Mesenchymal stem cell (in vitro differentiated cells and primary cell): ENCODE results near the gene KIF2B.

Experiments
- DNase-seq: peaks from one replicate; pipeline ENCODE4 v3.0.0-alpha.2; 2013
- H2AFZ ChIP-seq: one replicate; pipeline ENCODE4 v1.6.1; 2013; ENCODE audit warnings: low read depth, mild to moderate bottlenecking, control low read depth, inconsistent platforms, low read length, moderate library complexity
- H2AK5ac ChIP-seq: 2 replicates; pipeline ENCODE4 v1.6.1; 2013; ENCODE audit warnings: low read length, moderate library complexity, mild to moderate bottlenecking, inconsistent platforms; ENCODE audit not compliant: severe bottlenecking
- H2BK120ac ChIP-seq: one replicate; pipeline ENCODE4 v1.6.1; 2013; ENCODE audit warnings: low read depth, mild to moderate bottlenecking, inconsistent platforms, low read length, moderate library complexity
- H2BK12ac ChIP-seq, 2 experiments: one replicate each; pipeline ENCODE4 v1.6.1; 2013; ENCODE audit warnings: inconsistent platforms in 2 of 2, low read length in 2 of 2, mild to moderate bottlenecking in 2 of 2, moderate library complexity in 2 of 2, control low read depth in 1 of 2
- H2BK15ac ChIP-seq: one replicate; pipeline ENCODE4 v1.6.1; 2013; ENCODE audit warnings: mild to moderate bottlenecking, low read depth, inconsistent platforms; ENCODE audit not compliant: poor library complexity, severe bottlenecking
- H2BK5ac ChIP-seq: 2 replicates; pipeline ENCODE4 v1.6.1; 2013; ENCODE audit warnings: low read depth, mild to moderate bottlenecking, low read length, control low read depth, inconsistent platforms; ENCODE audit not compliant: poor library complexity, severe bottlenecking
- H3K14ac ChIP-seq, 2 experiments: one replicate each; pipeline ENCODE4 v1.6.1; 2013; ENCODE audit warnings: inconsistent platforms in 2 of 2, low read length in 2 of 2, control low read depth in 1 of 2, mild to moderate bottlenecking in 1 of 2, moderate library complexity in 1 of 2
- H3K18ac ChIP-seq, 2 experiments: one replicate each; pipeline ENCODE4 v1.6.1; 2013; ENCODE audit warnings: inconsistent platforms in 2 of 2, low read length in 2 of 2, control low read depth in 1 of 2, low read depth in 1 of 2, mild to moderate bottlenecking in 1 of 2
- H3K23ac ChIP-seq, 2 experiments: one replicate each; pipeline ENCODE4 v1.6.1; 2013; ENCODE audit warnings: inconsistent platforms in 2 of 2, low read length in 2 of 2, mild to moderate bottlenecking in 2 of 2, moderate library complexity in 2 of 2, control low read depth in 1 of 2
- H3K27ac ChIP-seq: 2 replicates; pipeline ENCODE4 v1.5.1; 2013; ENCODE audit warnings: mild to moderate bottlenecking, moderate library complexity, low read length, control low read depth, inconsistent platforms; ENCODE audit not compliant: poor library complexity, severe bottlenecking
- H3K27me3 ChIP-seq, 2 experiments: 2 replicates each; pipeline versions ENCODE4 v1.6.1 to v1.7.0; 2013; ENCODE audit warnings: low read length in 2 of 2, mild to moderate bottlenecking in 2 of 2, moderate library complexity in 2 of 2, control low read depth in 1 of 2, inconsistent platforms in 1 of 2; ENCODE audit not compliant: control insufficient read depth in 1 of 2, insufficient read depth in 1 of 2
- H3K36me3 ChIP-seq, 2 experiments: 2 replicates each; pipeline versions ENCODE4 v1.6.1 to v1.7.0; 2013; ENCODE audit warnings: low read length in 2 of 2, control low read depth in 1 of 2, inconsistent platforms in 1 of 2, low read depth in 1 of 2, mild to moderate bottlenecking in 1 of 2; ENCODE audit not compliant: insufficient read depth in 2 of 2, control insufficient read depth in 1 of 2
- H3K4ac ChIP-seq, 2 experiments: one replicate each; pipeline ENCODE4 v1.6.1; 2013; ENCODE audit warnings: inconsistent platforms in 2 of 2, low read length in 2 of 2, mild to moderate bottlenecking in 2 of 2, moderate library complexity in 2 of 2, control low read depth in 1 of 2, low read depth in 1 of 2
- H3K4me1 ChIP-seq: 2 replicates; pipeline ENCODE4 v1.6.1; 2013; ENCODE audit warnings: low read depth, low read length, control low read depth; ENCODE audit not compliant: control insufficient read depth, insufficient read depth
- H3K4me2 ChIP-seq: 2 replicates; pipeline ENCODE4 v1.6.1; 2013; ENCODE audit warnings: low read length, mild to moderate bottlenecking, inconsistent platforms; ENCODE audit not compliant: poor library complexity, severe bottlenecking
- H3K4me3 ChIP-seq, 2 experiments: 2 replicates each; pipeline versions ENCODE4 v1.5.1 to v1.7.0; 2013; ENCODE audit warnings: low read length in 2 of 2, mild to moderate bottlenecking in 2 of 2, control low read depth in 1 of 2, low read depth in 1 of 2; ENCODE audit not compliant: insufficient read depth in 1 of 2
- H3K79me1 ChIP-seq: replicated peaks from 2 replicates; pipeline ENCODE4 v1.6.1; 2013; ENCODE audit warnings: mild to moderate bottlenecking, control low read depth, low read length, inconsistent platforms; ENCODE audit not compliant: poor library complexity, severe bottlenecking
- H3K9ac ChIP-seq: 2 replicates; pipeline ENCODE4 v1.7.0; 2013; ENCODE audit warnings: mild to moderate bottlenecking, low read length, moderate library complexity
- H3K9me3 ChIP-seq: 2 replicates; pipeline ENCODE4 v1.7.0; 2013; ENCODE audit warnings: mild to moderate bottlenecking, low read length; ENCODE audit not compliant: control insufficient read depth
- H4K8ac ChIP-seq: one replicate; pipeline ENCODE4 v1.6.1; 2013; ENCODE audit warnings: inconsistent platforms, mild to moderate bottlenecking, low read length, moderate library complexity
- H4K91ac ChIP-seq: one replicate; pipeline ENCODE4 v1.6.1; 2013; ENCODE audit warnings: mild to moderate bottlenecking, low read length, inconsistent platforms
- WGBS: methylation state at CpG from one replicate; pipeline ENCODE4 v1.1.7; 2013; ENCODE audit warnings: mixed read lengths; 5-methylcytosine and 5-hydroxymethylcytosine counted together

Gene KIF2B

DNA sequence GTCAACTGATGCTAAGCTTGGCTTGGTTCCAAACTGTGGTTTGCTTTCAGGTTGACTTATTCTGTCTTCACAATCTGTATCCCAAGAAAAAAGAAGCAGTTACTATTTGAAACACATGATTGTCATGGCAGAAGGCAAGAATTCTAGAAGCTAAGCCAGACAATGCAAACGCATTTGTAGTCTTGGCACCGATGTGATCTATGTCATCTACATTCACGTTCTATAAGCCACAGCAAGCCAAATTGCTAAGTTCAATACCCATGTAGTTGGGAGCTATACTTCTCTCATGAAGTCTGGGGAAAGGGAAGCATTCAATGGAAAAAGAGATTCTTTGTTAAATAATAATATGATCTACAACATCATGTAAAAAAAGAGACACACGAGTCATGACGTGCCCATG lies 18.3 kb upstream of the KIF2B start:
- H3K4ac ChIP-seq: no peak overlapping the region
- H3K27me3 ChIP-seq: no peaks in the 10 kb centered on the region
- no peak overlapping the region for H3K14ac ChIP-seq
- no peak overlapping the region for H2BK15ac ChIP-seq
- H4K8ac ChIP-seq: no peak overlapping the region
- no peaks in the 10 kb centered on the region for H3K4me1 ChIP-seq
- DNase-seq: no peak
- no peak overlapping the region for H2BK12ac ChIP-seq
- peaks cover 4% of the 10 kb centered on the region for H3K9me3 ChIP-seq
- H2BK120ac ChIP-seq: no peak overlapping the region
- H3K79me1 ChIP-seq: no peaks in the 10 kb centered on the region
- no peak overlapping the region for H3K9ac ChIP-seq
- 96% methylated on average over 2 of the region's 5 CpGs for WGBS
- H3K4me2 ChIP-seq: no peak overlapping the region
- no peaks in the 10 kb centered on the region for H3K36me3 ChIP-seq
- no peak overlapping the region for H3K27ac ChIP-seq
- no peak overlapping the region for H3K18ac ChIP-seq
- no peak overlapping the region for H2AFZ ChIP-seq
- H2BK5ac ChIP-seq: no peak overlapping the region
- H4K91ac ChIP-seq: no peak overlapping the region
- no peak overlapping the region for H3K4me3 ChIP-seq
- no peak overlapping the region for H2AK5ac ChIP-seq
- H3K23ac ChIP-seq: no peak overlapping the region

DNA sequence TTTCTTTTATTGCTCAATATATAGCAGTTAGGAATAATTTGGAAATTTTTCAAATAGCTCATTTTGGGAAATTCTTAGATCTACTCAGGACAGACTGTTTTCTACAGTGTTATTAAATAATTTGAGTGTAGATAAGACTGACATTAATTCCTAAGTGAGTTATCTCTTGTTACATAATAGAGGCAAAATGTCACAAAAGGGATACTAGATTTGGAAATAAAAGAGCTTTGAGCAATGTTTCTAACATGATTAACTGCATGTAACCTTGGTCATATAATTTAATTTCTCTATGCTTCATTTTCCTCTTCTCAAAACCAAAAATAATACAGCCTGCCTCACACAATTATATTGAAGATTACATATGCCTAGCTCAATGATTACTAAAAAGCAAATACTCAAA lies 16.3 kb upstream of the KIF2B start:
- no peak overlapping the region for H4K91ac ChIP-seq
- no peak overlapping the region for H2AFZ ChIP-seq
- H3K4me1 ChIP-seq: no peaks in the 10 kb centered on the region

DNA sequence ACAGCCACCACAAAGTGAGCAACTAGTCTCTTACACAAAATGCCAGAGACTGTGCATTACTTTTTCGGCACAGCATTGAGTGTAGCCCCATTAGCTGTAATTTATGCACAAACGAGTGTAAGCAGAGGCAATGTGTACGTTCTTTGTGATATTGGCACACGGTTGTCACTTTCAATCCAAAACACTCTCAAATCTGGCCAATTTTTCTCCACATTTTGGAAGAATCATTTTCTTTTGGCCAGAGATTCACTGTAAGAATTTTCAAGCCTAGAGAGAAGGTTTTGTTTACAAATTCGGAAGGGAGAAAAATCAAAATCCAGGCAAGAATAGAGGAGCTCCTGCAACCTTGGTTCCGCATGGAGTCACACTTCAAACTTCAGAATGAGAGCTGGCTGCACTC lies 15.4 kb upstream of the KIF2B start:
- no peak overlapping the region for H3K9ac ChIP-seq
- H4K91ac ChIP-seq: no peak overlapping the region
- H3K4me1 ChIP-seq: no peaks in the 10 kb centered on the region
- no peak overlapping the region for H2AFZ ChIP-seq
- H3K4me3 ChIP-seq: no peak overlapping the region
- DNase-seq: no peak
- no peak overlapping the region for H2BK5ac ChIP-seq
- no peak overlapping the region for H2BK12ac ChIP-seq
- no peaks in the 10 kb centered on the region for H3K27me3 ChIP-seq
- no peak overlapping the region for H2AK5ac ChIP-seq
- no peak overlapping the region for H3K27ac ChIP-seq
- H3K79me1 ChIP-seq: no peaks in the 10 kb centered on the region
- H3K4ac ChIP-seq: no peak overlapping the region
- H3K14ac ChIP-seq: no peak overlapping the region
- no peak overlapping the region for H2BK120ac ChIP-seq
- H3K36me3 ChIP-seq: no peaks in the 10 kb centered on the region
- H3K4me2 ChIP-seq: no peak overlapping the region
- H4K8ac ChIP-seq: no peak overlapping the region
- WGBS: 77% methylated on average over 5 of the region's 6 CpGs
- H3K9me3 ChIP-seq: peaks cover 4% of the 10 kb centered on the region
- H3K23ac ChIP-seq: no peak overlapping the region
- no peak overlapping the region for H3K18ac ChIP-seq
- no peak overlapping the region for H2BK15ac ChIP-seq

More for the DNA sequence above, 16.3 kb upstream of the KIF2B start:
- Histone ChIP-seq H3K23ac (no peak overlapping the region), H3K27ac (no peak overlapping the region), H3K79me1 (no peaks in the 10 kb centered on the region), H2BK12ac (no peak overlapping the region), H3K9ac (no peak overlapping the region), H2BK15ac (no peak overlapping the region), H3K18ac (no peak overlapping the region), H2BK120ac (no peak overlapping the region), H4K8ac (no peak overlapping the region), H3K36me3 (no peaks in the 10 kb centered on the region), H3K4me2 (no peak overlapping the region), H2AK5ac (no peak overlapping the region), H3K4ac (no peak overlapping the region), H2BK5ac (no peak overlapping the region), H3K4me3 (no peak overlapping the region), H3K14ac (no peak overlapping the region), H3K9me3 (peaks cover 4% of the 10 kb centered on the region), H3K27me3 (no peaks in the 10 kb centered on the region)
- no peak for DNase-seq

DNA sequence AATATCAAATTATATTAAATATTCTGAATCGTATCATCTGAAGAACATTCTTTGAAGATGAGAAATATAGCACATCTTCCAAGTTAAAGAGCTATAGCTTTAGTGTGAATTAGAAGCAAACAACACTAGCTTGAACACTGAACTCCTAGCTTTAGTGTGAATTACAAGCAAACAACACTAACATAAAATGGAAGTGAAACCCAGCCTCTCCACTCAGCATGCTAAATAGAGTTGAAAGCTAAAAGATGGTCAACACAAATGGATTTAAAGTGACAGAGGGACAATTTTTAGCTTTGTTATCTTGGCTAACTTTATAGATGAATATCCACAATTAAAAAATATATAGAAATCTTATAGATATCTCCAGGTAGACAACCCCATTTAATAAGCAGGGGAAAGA lies 4.5 kb upstream of the KIF2B start:
- no peak overlapping the region for H2BK12ac ChIP-seq
- H3K4me2 ChIP-seq: no peak overlapping the region
- no peak overlapping the region for H2BK120ac ChIP-seq
- H2AFZ ChIP-seq: no peak overlapping the region
- H3K23ac ChIP-seq: no peak overlapping the region
- no peak overlapping the region for H3K27ac ChIP-seq
- no peak overlapping the region for H3K4me3 ChIP-seq
- H2BK15ac ChIP-seq: no peak overlapping the region
- DNase-seq: no peak
- H3K9ac ChIP-seq: no peak overlapping the region
- peaks cover 11% of the 10 kb centered on the region for H3K9me3 ChIP-seq
- H3K14ac ChIP-seq: no peak overlapping the region
- no peak overlapping the region for H3K4ac ChIP-seq
- WGBS: no CpG with 5 or more reads among the region's 1 CpG
- no peaks in the 10 kb centered on the region for H3K4me1 ChIP-seq
- no peak overlapping the region for H2AK5ac ChIP-seq
- H3K18ac ChIP-seq: no peak overlapping the region
- no peak overlapping the region for H4K8ac ChIP-seq
- no peaks in the 10 kb centered on the region for H3K79me1 ChIP-seq
- H3K27me3 ChIP-seq: no peaks in the 10 kb centered on the region
- H4K91ac ChIP-seq: no peak overlapping the region
- no peak overlapping the region for H2BK5ac ChIP-seq
- no peaks in the 10 kb centered on the region for H3K36me3 ChIP-seq
